ENCODE measurements around the gene EPN2.
"Not testable (repeated sequence)": the region's sequence is repeated elsewhere in the genome, so short reads cannot be mapped to it uniquely, and the experiment has no call there.

DNA sequence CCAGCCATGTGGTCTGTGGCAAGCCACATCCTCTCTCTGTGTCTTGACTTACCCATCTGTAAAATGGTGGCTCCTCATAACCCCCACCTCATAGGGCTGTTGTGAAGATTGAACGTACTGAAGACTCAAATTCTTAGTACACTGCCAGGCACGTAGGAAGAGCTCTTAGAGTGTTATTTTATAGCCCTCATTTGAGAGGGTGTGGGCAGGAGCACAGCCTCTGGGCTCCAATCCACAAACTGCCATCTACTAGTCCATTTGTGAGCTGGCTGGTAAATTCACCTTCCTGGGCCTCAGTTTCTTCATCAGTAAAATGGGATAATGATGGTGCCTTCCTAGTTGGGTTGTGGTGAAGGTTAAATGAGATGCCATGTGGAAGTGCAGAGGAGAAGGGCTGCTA lies 18.3 kb upstream of the EPN2 start:
- TF ChIP-seq, protein P1, sequence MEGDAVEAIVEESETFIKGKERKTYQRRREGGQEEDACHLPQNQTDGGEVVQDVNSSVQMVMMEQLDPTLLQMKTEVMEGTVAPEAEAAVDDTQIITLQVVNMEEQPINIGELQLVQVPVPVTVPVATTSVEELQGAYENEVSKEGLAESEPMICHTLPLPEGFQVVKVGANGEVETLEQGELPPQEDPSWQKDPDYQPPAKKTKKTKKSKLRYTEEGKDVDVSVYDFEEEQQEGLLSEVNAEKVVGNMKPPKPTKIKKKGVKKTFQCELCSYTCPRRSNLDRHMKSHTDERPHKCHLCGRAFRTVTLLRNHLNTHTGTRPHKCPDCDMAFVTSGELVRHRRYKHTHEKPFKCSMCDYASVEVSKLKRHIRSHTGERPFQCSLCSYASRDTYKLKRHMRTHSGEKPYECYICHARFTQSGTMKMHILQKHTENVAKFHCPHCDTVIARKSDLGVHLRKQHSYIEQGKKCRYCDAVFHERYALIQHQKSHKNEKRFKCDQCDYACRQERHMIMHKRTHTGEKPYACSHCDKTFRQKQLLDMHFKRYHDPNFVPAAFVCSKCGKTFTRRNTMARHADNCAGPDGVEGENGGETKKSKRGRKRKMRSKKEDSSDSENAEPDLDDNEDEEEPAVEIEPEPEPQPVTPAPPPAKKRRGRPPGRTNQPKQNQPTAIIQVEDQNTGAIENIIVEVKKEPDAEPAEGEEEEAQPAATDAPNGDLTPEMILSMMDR (IDR thresholded peaks at IDR 0.05; ENCODE audit: poor library complexity, severe bottlenecking) = not testable (repeated sequence)
- TF ChIP-seq EP300 (conservative IDR thresholded peaks at IDR 0.05; ENCODE audit: poor library complexity, severe bottlenecking); SMC3 (conservative IDR thresholded peaks at IDR 0.05; ENCODE audit: poor library complexity); EZH2 (IDR thresholded peaks at IDR 0.05; ENCODE audit: borderline replicate concordance, insufficient read depth, low read length, poor library complexity, severe bottlenecking); POLR2AphosphoS5 (IDR thresholded peaks at IDR 0.05): not testable (repeated sequence)
